H9 (cell line): ENCODE measurements around the gene DOHH. TPM values are rescaled to one million over a fixed set of nuclear protein-coding genes. Genes with fewer than 3 reads are reported as not detected.
A peak's percentile ranks its signal among the peaks of the same experiment; 100 is the strongest.

Experiments used
- DNase-seq: peaks from one replicate; pipeline ENCODE4 v3.0.0-alpha.2; 2017
- H2AFZ ChIP-seq: one replicate; pipeline ENCODE4 v1.6.1; 2013; ENCODE audit warnings: mild to moderate bottlenecking, low read length, control low read depth, moderate library complexity
- H2AK5ac ChIP-seq: 2 replicates; pipeline ENCODE4 v1.6.1; 2013; ENCODE audit warnings: low read length, control low read depth, mixed read lengths; ENCODE audit not compliant: insufficient read length
- H2BK120ac ChIP-seq: one replicate; pipeline ENCODE4 v1.6.1; 2013; ENCODE audit warnings: low read depth, mild to moderate bottlenecking, low read length, control low read depth, inconsistent platforms; ENCODE audit not compliant: poor library complexity, severe bottlenecking
- H2BK12ac ChIP-seq: 2 replicates; pipeline ENCODE4 v1.6.1; 2013; ENCODE audit warnings: low read length, control low read depth, mixed read lengths, low read depth; ENCODE audit not compliant: insufficient read length
- H2BK15ac ChIP-seq: 2 replicates; pipeline ENCODE4 v1.6.1; 2013; ENCODE audit warnings: low read depth, low read length, control low read depth
- H2BK20ac ChIP-seq: one replicate; pipeline ENCODE4 v1.6.1; 2013; ENCODE audit warnings: low read depth, mild to moderate bottlenecking, low read length, control low read depth, inconsistent platforms; ENCODE audit not compliant: poor library complexity, severe bottlenecking
- H2BK5ac ChIP-seq: 2 replicates; pipeline ENCODE4 v1.6.1; 2013; ENCODE audit warnings: low read length, control low read depth, mixed read lengths; ENCODE audit not compliant: insufficient read length
- H3K14ac ChIP-seq: 2 replicates; pipeline ENCODE4 v1.6.1; 2013; ENCODE audit warnings: low read length, control low read depth; ENCODE audit not compliant: insufficient read depth
- H3K18ac ChIP-seq: 2 replicates; pipeline ENCODE4 v1.6.1; 2013; ENCODE audit warnings: low read depth, mild to moderate bottlenecking, mixed read lengths, low read length, control low read depth; ENCODE audit not compliant: insufficient read length
- H3K23ac ChIP-seq: 2 replicates; pipeline ENCODE4 v1.6.1; 2013; ENCODE audit warnings: low read length, control low read depth, mixed read lengths, low read depth; ENCODE audit not compliant: insufficient read length
- H3K23me2 ChIP-seq: 2 replicates; pipeline ENCODE4 v1.6.1; 2013; ENCODE audit warnings: low read depth, mild to moderate bottlenecking, mixed read lengths, low read length, control low read depth; ENCODE audit not compliant: insufficient read length, poor library complexity, severe bottlenecking
- H3K27ac ChIP-seq: 2 replicates; pipeline ENCODE4 v1.5.1; 2013; ENCODE audit warnings: low read length, control low read depth, mixed read lengths, low read depth; ENCODE audit not compliant: insufficient read length
- H3K27me3 ChIP-seq: 2 replicates; pipeline ENCODE4 v1.6.1; 2013; ENCODE audit warnings: low read length, control low read depth, inconsistent platforms; ENCODE audit not compliant: insufficient read depth
- H3K4ac ChIP-seq: 2 replicates; pipeline ENCODE4 v1.6.1; 2013; ENCODE audit warnings: low read depth, mild to moderate bottlenecking, control low read depth, inconsistent platforms, low read length, moderate library complexity
- H3K4me1 ChIP-seq: 2 replicates; pipeline ENCODE4 v1.6.1; 2013; ENCODE audit warnings: low read length, control low read depth, inconsistent platforms; ENCODE audit not compliant: insufficient read depth
- H3K4me2 ChIP-seq: 2 replicates; pipeline ENCODE4 v1.6.1; 2013; ENCODE audit warnings: low read length, control low read depth, mixed read lengths; ENCODE audit not compliant: insufficient read length, insufficient read depth
- H3K56ac ChIP-seq: 2 replicates; pipeline ENCODE4 v1.6.1; 2013; ENCODE audit warnings: low read depth, mild to moderate bottlenecking, mixed read lengths, low read length, control low read depth; ENCODE audit not compliant: insufficient read length
- H3K79me1 ChIP-seq: 2 replicates; pipeline ENCODE4 v1.6.1; 2013; ENCODE audit warnings: low read depth, mild to moderate bottlenecking, moderate library complexity, low read length, control low read depth, inconsistent platforms; ENCODE audit not compliant: insufficient read depth, poor library complexity, severe bottlenecking
- H3K79me2 ChIP-seq: 2 replicates; pipeline ENCODE4 v1.6.1; 2013; ENCODE audit warnings: low read length, control low read depth, inconsistent platforms; ENCODE audit not compliant: insufficient read depth
- H3K9ac ChIP-seq: 2 replicates; pipeline ENCODE4 v1.6.1; 2013; ENCODE audit warnings: low read length, control low read depth, mixed read lengths; ENCODE audit not compliant: insufficient read length; ENCODE audit errors: extremely low read depth
- H3K9me3 ChIP-seq: one replicate; pipeline ENCODE4 v1.6.1; 2013; ENCODE audit warnings: low read depth, low read length, inconsistent platforms; ENCODE audit not compliant: control insufficient read depth
- H3T11ph ChIP-seq: one replicate; pipeline ENCODE4 v1.6.1; 2013; ENCODE audit warnings: mild to moderate bottlenecking, low read length, control low read depth, inconsistent platforms
- H4K20me1 ChIP-seq: one replicate; pipeline ENCODE4 v1.6.1; 2013; ENCODE audit not compliant: control insufficient read depth, insufficient read length, insufficient read depth
- H4K5ac ChIP-seq: 2 replicates; pipeline ENCODE4 v1.6.1; 2013; ENCODE audit warnings: low read depth, mild to moderate bottlenecking, mixed read lengths, low read length, control low read depth; ENCODE audit not compliant: insufficient read length
- H4K8ac ChIP-seq: replicated peaks from 2 replicates; pipeline ENCODE4 v1.6.1; 2013; ENCODE audit warnings: low read length, control low read depth, mixed read lengths, low read depth; ENCODE audit not compliant: insufficient read length
- H4K91ac ChIP-seq: 2 replicates; pipeline ENCODE4 v1.6.1; 2013; ENCODE audit warnings: low read depth, mild to moderate bottlenecking, moderate library complexity, mixed read lengths, low read length, control low read depth; ENCODE audit not compliant: insufficient read length
- H3K27ac Mint-ChIP-seq, 3 experiments: 2 replicates in 2 of 3; 3 replicates in 1 of 3; pipeline ENCODE4 v1.8.0; 2020 to 2021; ENCODE audit warnings: mixed read lengths in 3 of 3, mild to moderate bottlenecking in 1 of 3, moderate library complexity in 1 of 3
- H3K27me3 Mint-ChIP-seq: 2 replicates; pipeline ENCODE4 v1.8.0; 2021; ENCODE audit warnings: low read depth, mild to moderate bottlenecking, moderate library complexity, mixed read lengths
- H3K36me3 Mint-ChIP-seq, 3 experiments: 2 replicates in 2 of 3; 3 replicates in 1 of 3; pipeline ENCODE4 v1.8.0; 2020 to 2021; ENCODE audit warnings: low read depth in 3 of 3, mixed read lengths in 3 of 3; ENCODE audit not compliant: insufficient read depth in 1 of 3
- H3K4me1 Mint-ChIP-seq, 2 experiments: 2 replicates each; pipeline ENCODE4 v1.8.0; 2020; ENCODE audit warnings: mixed read lengths in 2 of 2
- H3K4me3 Mint-ChIP-seq, 2 experiments: 2 replicates in 1 of 2; 3 replicates in 1 of 2; pipeline ENCODE4 v1.8.0; 2020 to 2021; ENCODE audit warnings: mild to moderate bottlenecking in 2 of 2, mixed read lengths in 2 of 2, moderate library complexity in 1 of 2
- H3K9me3 Mint-ChIP-seq, 2 experiments: 2 replicates in 1 of 2; 3 replicates in 1 of 2; pipeline ENCODE4 v1.8.0; 2020; ENCODE audit warnings: mild to moderate bottlenecking in 2 of 2, mixed read lengths in 2 of 2, moderate library complexity in 1 of 2
- WGBS: extraction: QIAGEN DNeasy Blood & Tissue Kit; methylation state at CpG from one replicate; pipeline ENCODE4 v1.1.7; 2013; ENCODE audit warnings: missing lambda C conversion rate, low lambda C conversion rate, mixed read lengths; ENCODE audit not compliant: insufficient read length; ENCODE audit errors: extremely low coverage; 5-methylcytosine and 5-hydroxymethylcytosine counted together
- total RNA-seq: library from RNA; stranded (reverse); gene quantifications from 2 replicates; pipeline ENCODE4 v1.2.1, GENCODE V29; 2021
- TF ChIP-seq, protein P1 (sequence below): fragments of 200-600 bp; sonication (generic); conservative IDR thresholded peaks from 3 replicates; pipeline ENCODE4 v1.8.0; 2021; ENCODE audit warnings: antibody characterized with exemption, mild to moderate bottlenecking

Gene DOHH
- total RNA-seq, 1 experiment from 2014 or later, result 16.5 TPM

GRCh38 chr19:3534375-3535234, 34.1 kb upstream of the DOHH start:
- H3K56ac ChIP-seq, result no peak overlapping the region
- no peak overlapping the region for H2BK120ac ChIP-seq
- H2BK15ac ChIP-seq, result no peak overlapping the region
- no peaks in the 10 kb centered on the region for H3K4me1 ChIP-seq
- TF ChIP-seq, protein P1, sequence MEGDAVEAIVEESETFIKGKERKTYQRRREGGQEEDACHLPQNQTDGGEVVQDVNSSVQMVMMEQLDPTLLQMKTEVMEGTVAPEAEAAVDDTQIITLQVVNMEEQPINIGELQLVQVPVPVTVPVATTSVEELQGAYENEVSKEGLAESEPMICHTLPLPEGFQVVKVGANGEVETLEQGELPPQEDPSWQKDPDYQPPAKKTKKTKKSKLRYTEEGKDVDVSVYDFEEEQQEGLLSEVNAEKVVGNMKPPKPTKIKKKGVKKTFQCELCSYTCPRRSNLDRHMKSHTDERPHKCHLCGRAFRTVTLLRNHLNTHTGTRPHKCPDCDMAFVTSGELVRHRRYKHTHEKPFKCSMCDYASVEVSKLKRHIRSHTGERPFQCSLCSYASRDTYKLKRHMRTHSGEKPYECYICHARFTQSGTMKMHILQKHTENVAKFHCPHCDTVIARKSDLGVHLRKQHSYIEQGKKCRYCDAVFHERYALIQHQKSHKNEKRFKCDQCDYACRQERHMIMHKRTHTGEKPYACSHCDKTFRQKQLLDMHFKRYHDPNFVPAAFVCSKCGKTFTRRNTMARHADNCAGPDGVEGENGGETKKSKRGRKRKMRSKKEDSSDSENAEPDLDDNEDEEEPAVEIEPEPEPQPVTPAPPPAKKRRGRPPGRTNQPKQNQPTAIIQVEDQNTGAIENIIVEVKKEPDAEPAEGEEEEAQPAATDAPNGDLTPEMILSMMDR, result no peak
- no peak overlapping the region for H4K5ac ChIP-seq
- no peaks in the 10 kb centered on the region; the same call in 1 of the 2 replicates for H3K27me3 Mint-ChIP-seq
- no peak overlapping the region for H2BK20ac ChIP-seq
- peak overlapping the region in 1 of 3 experiments; percentile 20; a peak in 3 of 7 replicates for H3K27ac Mint-ChIP-seq
- no peaks in the 10 kb centered on the region for H3K9me3 ChIP-seq
- no peaks in the 10 kb centered on the region for H3K9me3 Mint-ChIP-seq
- no peak overlapping the region for H3K9ac ChIP-seq
- no peaks in the 10 kb centered on the region for H4K20me1 ChIP-seq
- no peaks in the 10 kb centered on the region for H3K27me3 ChIP-seq
- WGBS, result no CpG with 5 or more reads among the region's 38 CpGs
- H3K4me3 Mint-ChIP-seq, result no peak overlapping the region; a peak in 1 of 5 replicates
- H3K4ac ChIP-seq, result no peak overlapping the region
- no peak overlapping the region for H4K8ac ChIP-seq
- H3K27ac ChIP-seq, result no peak overlapping the region
- no peak overlapping the region for H3K14ac ChIP-seq
- no peaks in the 10 kb centered on the region for H3K23me2 ChIP-seq
- H3K36me3 Mint-ChIP-seq, result peaks cover 17 to 54% (median 53%) of the 10 kb centered on the region in 3 experiments; a peak in 6 of 7 replicates
- peaks cover 6 to 14% of the 10 kb centered on the region in 2 experiments; a peak in 3 of 4 replicates for H3K4me1 Mint-ChIP-seq
- H2AFZ ChIP-seq, result no peak overlapping the region
- no peak overlapping the region for H3K4me2 ChIP-seq
- no peak overlapping the region for H3K18ac ChIP-seq
- no peak overlapping the region for H2AK5ac ChIP-seq
- H4K91ac ChIP-seq, result no peak overlapping the region
- no peak overlapping the region for H2BK5ac ChIP-seq
- no peak overlapping the region for H2BK12ac ChIP-seq
- H3K79me1 ChIP-seq, result no peaks in the 10 kb centered on the region
- DNase-seq, result no peak
- H3T11ph ChIP-seq, result no peak overlapping the region
- H3K79me2 ChIP-seq, result no peaks in the 10 kb centered on the region
- no peak overlapping the region for H3K23ac ChIP-seq
